ENCODE measurements around the gene NPC2. TPM values are rescaled to one million over a fixed set of nuclear protein-coding genes. Genes with fewer than 3 reads are reported as not detected.
"Not testable (repeated sequence)": the region's sequence is repeated elsewhere in the genome, so short reads cannot be mapped to it uniquely, and the experiment has no call there.

Gene NPC2
- 238 and 317 TPM in 2 replicates for total RNA-seq

- DNase-seq (ENCODE audit: low read depth, low spot score), result no peak
Measured at GRCh38 chr14:74492776-74493342, at the start of gene NPC2. Gene NPC2 (minus strand): TSS chr14:74493305. CDS start chr14:74493274, 31 bp downstream.

- DNase-seq (ENCODE audit: low read depth, low spot score), result no peak
Measured at GRCh38 chr14:74542056-74542685, 49.1 kb upstream of the NPC2 start.

- DNase-seq (ENCODE audit: low read depth, low spot score), result no peak
Measured at GRCh38 chr14:74541225-74541624, 48.1 kb upstream of the NPC2 start.

- DNase-seq (ENCODE audit: low read depth, low spot score), result no peak
Measured at GRCh38 chr14:74539503-74539902, 46.4 kb upstream of the NPC2 start.

- DNase-seq (ENCODE audit: low read depth, low spot score), result no peak
Measured at GRCh38 chr14:74538411-74539391, 45.6 kb upstream of the NPC2 start.

- not testable (repeated sequence) for DNase-seq (ENCODE audit: low read depth, low spot score)
Measured at GRCh38 chr14:74536336-74536735, 43.2 kb upstream of the NPC2 start.

- DNase-seq (ENCODE audit: low read depth, low spot score), result no peak
Measured at GRCh38 chr14:74535756-74536325, 42.7 kb upstream of the NPC2 start.

- DNase-seq (ENCODE audit: low read depth, low spot score), result no peak
Measured at GRCh38 chr14:74533576-74533975, 40.5 kb upstream of the NPC2 start.

- DNase-seq (ENCODE audit: low read depth, low spot score), result no peak
Measured at GRCh38 chr14:74532246-74532645, 39.1 kb upstream of the NPC2 start.

GRCh38 chr14:74531467-74531866, 38.4 kb upstream of the NPC2 start:
- no peak for DNase-seq (ENCODE audit: low read depth, low spot score)

GRCh38 chr14:74531006-74531405, 37.9 kb upstream of the NPC2 start:
- no peak for DNase-seq (ENCODE audit: low read depth, low spot score)

- no peak for DNase-seq (ENCODE audit: low read depth, low spot score)
Measured at GRCh38 chr14:74528886-74529285, 35.8 kb upstream of the NPC2 start.

GRCh38 chr14:74528406-74528805, 35.3 kb upstream of the NPC2 start:
- no peak for DNase-seq (ENCODE audit: low read depth, low spot score)

GRCh38 chr14:74527736-74528280, 34.7 kb upstream of the NPC2 start:
- no peak for DNase-seq (ENCODE audit: low read depth, low spot score)

GRCh38 chr14:74526854-74527585, 33.9 kb upstream of the NPC2 start:
- DNase-seq (ENCODE audit: low read depth, low spot score), result no peak

GRCh38 chr14:74525361-74525851, 32.3 kb upstream of the NPC2 start:
- no peak for DNase-seq (ENCODE audit: low read depth, low spot score)

GRCh38 chr14:74524812-74525135, 31.7 kb upstream of the NPC2 start:
- DNase-seq (ENCODE audit: low read depth, low spot score), result no peak

GRCh38 chr14:74524076-74524811, 31.1 kb upstream of the NPC2 start:
- DNase-seq (ENCODE audit: low read depth, low spot score), result no peak

GRCh38 chr14:74522740-74523139, 29.6 kb upstream of the NPC2 start:
- no peak for DNase-seq (ENCODE audit: low read depth, low spot score)

GRCh38 chr14:74521756-74522155, 28.7 kb upstream of the NPC2 start:
- DNase-seq (ENCODE audit: low read depth, low spot score), result no peak

Measured in pulmonary artery endothelial cell (primary cell).